ENCODE results near the gene ABCG5. TPM values are rescaled to one million over a fixed set of nuclear protein-coding genes. Genes with fewer than 3 reads are reported as not detected.

The ABCG5 gene
- total RNA-seq, 1 donor from 2014 or later, result not detected

DNA sequence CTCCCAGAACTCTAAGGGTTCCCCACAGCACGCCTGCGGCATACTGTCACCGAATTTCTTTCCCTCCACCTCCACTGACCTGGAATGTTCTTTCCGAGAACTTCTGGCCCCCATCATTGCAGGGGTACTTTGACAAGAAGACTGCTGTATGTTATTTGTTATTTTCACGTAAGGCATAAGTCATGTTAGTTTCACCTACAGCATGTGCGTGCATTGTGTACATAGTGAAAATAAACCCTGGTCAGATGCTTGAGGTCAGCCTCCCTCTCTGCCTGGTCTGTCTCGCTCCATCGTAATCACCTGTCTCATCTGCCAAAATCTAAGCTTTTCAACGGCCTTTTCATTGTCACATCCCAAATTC, 4.2 kb upstream of the ABCG5 start:
- intact Hi-C loops (cut with micrococcal nuclease), result no loop called here

DNA sequence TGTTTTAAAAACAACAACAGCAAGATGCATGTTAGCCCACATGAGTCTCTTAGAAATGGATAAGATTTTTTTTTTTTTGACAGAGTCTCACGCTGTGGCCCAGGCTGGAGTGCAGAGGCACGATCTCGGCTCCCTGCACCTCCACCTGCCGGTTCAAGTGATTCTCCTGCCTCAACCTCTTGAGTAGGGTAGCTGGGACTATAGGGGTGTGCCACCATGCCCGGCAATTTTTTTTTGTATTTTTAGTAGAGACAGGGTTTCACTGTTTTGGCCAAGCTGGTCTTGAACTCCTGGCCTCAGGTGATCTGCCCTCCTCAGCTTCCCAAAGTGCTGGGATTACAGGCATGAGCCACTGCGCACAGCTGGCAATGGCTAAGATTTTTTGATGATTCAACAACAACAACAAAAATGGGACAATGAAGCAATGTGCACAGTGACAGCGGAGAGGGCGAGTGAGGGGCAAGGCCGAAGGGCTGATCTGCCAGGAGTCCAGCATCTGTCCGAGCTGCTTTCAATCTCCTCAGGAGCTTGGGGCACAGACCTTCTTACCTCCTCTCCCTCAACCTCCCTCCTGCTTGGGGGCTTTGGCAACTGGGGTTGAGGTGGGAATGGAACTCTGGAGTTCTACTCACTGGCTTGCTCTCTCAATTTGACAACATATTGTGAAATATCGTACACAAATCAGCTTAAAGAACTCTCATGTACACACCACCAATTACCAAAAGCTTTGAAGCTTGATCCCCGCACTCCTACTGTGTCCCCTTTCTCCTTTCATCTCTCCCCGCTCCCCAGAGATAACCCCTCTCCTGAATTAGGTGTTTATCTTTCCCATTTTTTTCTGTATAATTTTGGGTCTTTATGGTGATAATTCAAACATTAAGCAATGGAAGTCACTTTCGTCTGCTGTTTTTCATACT, 3.6 kb upstream of the ABCG5 start:
- intact Hi-C loops (cut with micrococcal nuclease), result no loop called here

DNA sequence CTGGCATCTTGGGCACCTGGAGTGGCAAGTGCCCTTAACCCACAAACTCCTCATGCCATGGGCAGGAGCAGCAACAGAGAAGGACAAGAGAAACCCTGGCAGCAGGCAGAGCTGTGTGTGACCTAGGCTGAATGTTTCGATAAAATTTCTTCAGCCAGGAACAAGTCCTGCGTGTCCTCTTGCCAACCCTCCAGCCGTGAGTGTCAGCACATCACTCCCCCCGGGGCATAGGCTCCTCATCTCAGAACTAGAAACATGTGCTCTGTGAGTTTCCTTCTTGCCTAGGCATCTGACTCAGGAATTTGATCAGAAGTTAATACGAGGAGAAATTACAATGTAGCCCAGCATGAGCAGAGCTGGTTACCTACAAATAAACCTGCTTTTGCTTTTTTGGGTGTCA, 2.3 kb upstream of the ABCG5 start:
- intact Hi-C loops (cut with micrococcal nuclease), result no loop called here

DNA sequence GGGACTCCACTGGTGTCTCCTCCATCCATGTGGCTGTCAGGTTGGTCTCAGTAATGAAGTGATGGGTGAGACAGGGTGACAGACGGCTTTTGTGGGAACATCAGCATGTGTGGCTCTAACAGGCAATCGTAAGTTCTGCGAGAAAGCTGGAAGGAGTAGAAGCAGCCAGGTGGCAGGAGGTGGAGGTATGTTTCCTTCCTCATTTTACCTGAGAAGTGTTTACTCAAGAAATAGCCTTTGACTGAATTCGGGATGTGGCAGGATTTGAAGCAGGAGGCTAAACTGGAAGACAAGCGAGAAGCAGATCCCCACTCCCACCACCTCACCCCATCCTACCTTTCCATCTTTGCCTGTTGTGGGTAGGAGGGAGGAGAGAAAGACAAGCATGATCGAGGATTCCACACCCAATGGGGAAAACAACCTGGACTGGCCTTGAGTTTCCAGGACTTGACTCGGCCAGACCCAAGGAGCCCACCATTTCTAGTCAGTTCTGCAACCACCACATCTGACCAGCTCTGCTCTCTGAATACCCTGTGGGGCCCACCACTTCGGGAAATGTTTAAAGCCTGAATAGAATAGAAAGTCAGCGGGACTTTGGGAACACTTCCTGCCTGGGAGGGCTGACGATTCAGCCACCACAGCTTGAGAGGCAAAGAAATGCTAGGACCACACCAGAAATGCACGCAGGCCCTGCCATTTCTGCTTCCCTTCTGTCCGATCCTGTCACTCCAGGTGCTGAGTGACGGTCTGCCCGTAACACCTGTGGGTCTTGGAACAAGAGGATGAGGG, 1.3 kb upstream of the ABCG5 start:
- intact Hi-C loops (cut with micrococcal nuclease), result no loop called here

DNA sequence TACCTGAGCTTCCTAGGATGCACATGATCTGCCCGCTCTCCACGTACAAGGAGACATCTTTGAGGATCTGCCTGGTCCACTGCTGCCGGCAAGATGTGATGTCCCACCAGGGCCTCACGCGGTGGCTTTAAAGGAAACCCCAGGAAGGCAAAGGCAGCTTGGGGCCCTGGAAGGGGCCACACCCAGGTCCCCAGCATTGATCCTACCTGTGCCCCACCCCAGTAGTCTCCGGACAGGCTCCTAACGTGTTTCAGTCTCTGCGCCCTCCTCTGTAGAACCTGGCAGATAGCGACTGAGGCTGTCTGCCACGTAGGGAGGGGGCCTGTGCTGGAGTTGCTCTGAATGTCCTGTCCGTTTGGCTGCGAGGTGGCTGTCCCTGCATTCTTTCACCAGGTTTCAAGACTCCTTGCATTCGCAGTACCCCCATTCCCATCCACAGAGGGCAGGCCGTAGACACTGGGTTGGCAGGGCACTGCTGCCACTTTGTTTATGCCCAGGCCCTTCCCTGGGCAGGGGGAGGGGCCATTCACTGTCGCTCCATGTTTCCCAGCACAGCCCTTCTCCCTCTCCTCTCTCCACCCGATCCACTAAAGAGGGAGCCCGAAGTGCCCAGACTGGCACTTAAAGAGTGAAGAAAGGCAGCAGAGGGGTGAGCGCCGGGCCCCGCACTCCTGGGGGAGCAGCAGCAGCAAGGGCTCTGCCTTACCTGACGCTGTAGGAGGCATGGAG, 644 bp downstream of the ABCG5 start:
- intact Hi-C loops (cut with micrococcal nuclease), result no loop called here

DNA sequence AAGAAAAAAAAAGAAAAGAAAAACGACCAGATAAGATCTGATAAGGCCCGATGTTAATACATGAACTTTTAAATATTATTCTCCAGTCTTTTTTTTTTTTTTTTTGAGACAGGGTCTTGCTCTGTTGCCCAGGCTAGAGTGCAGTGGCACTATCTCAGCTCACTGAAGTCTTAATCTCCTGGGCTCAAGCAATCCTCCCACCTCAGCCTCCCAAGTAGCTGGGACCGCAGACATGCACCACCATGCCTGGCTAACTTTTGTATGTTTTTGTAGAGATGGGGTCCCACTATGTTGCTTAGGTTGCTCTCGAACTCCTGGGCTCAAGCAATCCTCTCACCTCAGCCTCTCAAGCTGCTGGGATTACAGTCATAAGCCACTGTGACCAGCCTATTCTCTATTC, 1.6 kb downstream of the ABCG5 start:
- intact Hi-C loops (cut with micrococcal nuclease), result no loop called here

DNA sequence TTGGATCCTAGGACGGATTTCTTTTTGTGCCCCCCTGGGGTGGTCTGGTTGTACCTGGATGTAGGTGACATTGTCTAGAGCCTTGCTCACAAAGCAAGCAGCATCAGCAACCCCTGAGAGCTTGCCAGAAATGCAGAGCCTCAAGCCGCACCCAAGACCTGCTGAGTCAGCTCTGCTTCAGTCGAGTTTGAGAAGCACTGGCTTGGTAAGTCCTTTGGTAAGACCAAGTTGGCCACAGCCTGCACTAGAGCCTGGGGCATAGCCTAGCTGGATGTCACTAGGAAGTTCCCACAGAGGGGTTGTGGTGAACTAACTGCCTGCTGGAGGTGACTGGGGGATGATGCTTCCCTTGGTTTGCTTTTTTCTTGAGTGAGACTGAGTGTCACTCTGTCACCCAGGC, 6.2 kb downstream of the ABCG5 start:
- intact Hi-C loops (cut with micrococcal nuclease), result no loop called here

DNA sequence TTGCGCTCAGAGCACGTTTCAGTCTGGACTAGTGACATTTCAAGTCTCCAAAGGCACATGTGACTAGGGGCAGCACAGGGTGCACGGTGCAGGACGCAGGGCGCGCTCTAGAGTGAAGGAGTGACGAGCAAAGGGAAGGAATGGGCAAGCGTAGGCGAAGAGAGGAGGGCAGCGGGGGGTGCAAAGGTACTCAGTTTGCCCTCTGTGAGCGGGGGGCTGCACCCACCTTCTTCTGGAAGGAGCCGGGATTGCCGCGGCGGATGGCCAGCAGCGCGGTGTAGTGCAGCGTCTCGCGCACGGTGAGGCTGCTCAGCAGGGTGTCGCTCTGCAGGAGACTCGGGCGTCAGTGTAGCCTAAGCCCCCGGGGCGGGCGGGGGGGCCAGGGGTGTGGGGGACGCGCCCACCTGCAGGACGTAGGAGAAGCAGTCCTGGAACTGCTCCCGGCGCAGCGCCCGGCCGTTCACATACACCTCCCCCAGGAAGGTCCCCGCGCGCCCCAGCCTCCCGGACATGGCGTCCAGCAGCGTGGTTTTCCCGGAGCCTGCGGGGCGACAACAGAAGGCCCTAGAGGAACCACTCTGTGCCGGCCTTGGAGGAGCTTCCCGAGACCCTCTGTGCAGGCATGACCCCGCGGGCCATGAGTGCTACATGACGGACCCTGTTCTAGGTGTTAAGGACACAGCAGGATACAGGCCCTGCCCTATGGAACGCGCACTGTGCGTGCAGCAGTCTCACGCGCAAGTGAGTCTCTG, 6.9 kb downstream of the ABCG5 start:
- intact Hi-C loops (cut with micrococcal nuclease), result no loop called here

DNA sequence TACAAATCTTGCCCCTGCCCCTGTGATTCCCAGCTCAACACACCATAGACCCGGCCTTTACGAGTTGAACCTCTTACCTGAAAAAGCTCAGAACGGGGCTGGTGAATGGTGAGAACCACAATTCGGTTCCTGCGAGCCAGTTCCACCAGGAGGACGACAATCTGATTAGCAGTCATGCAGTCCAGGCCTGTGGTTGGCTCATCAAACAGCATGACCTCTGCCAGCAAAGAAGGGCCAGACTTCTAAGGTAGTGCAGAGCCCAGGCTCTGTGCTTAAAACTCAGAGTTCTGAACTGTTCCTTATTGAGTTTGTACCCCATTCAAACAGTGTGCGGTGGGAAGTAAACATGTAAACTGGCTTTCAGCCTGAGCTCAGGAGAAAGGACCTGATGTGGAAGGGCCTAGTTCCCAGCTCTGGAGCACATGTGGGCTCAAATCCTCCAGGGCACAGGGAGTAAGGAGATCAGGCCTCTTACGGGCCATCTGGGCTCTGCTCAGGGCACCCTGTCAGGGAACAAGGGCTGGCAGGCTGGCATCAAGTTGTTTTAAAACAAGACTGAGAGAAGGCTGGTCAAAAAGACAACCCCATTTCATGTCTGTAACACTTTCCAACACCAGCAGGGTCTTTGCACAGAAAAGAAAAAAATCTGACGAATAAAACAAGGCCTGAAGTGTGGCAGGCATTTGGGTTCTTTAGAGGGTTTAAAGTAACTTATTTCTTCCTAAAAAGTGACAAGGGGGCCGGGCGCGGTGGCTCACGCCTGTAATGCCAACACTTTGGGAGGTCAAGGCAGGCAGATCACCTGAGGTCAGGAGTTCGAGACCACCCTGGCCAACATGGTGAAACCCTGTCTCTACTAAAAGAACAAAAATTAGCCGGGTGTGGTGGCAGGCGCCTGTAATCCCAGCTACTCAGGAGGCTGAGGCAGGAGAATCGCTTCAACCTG, 12.1 kb downstream of the ABCG5 start:
- intact Hi-C loops (cut with micrococcal nuclease), result no loop called here

DNA sequence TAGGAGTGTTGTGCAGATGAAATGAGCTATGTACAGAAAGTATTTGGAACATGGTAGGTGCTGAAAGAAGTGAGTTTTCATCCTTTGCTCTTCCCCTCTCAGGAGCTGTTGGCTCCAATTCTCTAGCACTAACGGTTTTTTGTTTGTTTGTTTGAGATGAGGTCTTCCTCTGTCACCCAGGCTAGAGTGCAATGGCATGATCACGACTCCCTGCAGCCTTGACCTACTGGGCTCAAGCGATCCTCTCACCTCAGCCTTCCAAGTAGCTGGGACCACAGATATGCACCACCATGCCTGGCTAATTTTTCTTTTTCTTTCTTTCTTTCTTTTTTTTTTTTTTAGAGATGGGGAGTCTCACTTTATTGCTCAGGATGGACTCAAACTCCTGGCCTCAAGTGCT, 12.8 kb downstream of the ABCG5 start:
- intact Hi-C loops (cut with micrococcal nuclease), result no loop called here

DNA sequence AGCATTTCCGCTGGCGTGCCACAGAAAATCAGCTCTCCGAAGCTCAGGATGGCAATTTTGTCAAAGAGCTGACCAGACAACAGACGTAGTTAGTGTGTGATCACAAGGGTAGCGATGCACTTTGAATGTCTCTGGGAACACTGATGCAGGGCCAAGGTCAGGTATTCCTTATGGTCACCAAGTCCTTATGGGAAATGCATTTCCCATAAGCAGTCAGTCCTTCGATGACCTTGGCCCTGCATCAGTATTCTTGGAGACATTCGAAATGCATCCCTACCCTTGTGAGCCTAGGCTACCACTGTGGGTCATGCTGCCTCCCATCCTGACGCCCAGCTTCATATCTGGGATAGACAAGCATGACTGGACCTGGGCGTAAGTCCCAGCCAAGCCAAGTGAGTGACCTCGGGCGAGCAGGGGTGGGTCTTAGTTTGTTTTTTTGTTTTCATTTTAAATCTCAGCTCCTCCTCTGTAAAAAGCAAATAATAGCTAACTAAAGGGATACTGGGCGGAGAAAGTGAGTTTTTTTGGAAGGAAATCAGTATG, 13.6 kb downstream of the ABCG5 start:
- intact Hi-C loops (cut with micrococcal nuclease), result no loop called here

DNA sequence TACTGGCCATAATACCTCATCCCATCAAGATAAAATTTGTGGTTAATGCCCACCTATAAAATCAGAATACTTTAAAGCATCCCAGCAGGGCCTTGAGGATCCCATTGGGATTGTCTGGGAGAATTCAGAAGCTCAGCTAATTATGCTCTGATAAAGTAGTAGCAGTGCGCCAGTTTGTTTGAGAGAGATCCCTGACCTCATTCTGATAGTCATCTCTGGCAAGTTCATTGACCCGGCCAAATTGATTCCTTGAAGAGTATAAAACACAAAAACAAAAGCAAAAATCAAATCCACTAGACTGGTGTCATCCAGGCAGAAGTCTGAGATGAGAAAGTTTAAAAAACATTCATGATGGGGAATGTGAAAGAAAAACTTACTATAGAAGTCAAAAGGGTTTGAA, 14.1 kb downstream of the ABCG5 start:
- intact Hi-C loops (cut with micrococcal nuclease), result no loop called here

DNA sequence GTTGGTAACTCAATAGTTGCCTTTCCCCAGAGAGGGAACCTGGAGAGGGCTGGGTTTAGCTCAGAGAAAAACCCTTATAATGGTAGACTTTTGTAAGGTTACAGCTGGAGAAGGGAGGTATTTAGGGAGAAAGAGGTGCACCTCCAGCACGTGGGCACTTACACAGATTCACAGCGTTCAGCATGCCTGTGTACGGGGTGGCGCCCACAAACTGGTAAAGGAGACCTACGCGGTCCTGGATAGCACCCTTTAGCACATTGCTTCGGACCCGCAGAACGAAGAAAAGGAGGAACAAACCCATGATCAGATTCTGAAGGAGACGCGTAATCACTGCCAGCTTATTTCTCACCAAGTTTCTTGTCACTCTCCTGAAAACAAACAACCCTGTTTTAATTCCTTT, 14.9 kb downstream of the ABCG5 start:
- intact Hi-C loops (cut with micrococcal nuclease), result no loop called here

DNA sequence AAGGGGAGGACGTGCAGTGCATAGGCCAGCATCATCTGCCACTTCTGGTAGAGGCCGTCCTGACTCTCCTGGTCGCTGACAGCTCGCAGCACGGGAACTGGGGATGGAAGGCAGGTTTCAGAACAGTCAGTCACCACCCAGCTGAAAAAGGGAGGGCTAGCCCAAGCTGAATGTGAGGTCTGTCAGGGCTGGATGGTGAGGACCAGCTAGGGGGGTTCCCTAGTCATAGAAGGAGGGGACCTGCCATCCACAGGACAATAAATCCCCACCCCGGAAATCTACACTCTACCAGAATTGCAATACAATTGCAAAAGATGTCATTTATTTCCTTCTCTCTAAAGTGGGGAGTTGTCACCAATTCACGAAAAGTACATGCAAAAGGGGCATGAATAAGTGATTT, 15.8 kb downstream of the ABCG5 start:
- intact Hi-C loops (cut with micrococcal nuclease), result no loop called here

DNA sequence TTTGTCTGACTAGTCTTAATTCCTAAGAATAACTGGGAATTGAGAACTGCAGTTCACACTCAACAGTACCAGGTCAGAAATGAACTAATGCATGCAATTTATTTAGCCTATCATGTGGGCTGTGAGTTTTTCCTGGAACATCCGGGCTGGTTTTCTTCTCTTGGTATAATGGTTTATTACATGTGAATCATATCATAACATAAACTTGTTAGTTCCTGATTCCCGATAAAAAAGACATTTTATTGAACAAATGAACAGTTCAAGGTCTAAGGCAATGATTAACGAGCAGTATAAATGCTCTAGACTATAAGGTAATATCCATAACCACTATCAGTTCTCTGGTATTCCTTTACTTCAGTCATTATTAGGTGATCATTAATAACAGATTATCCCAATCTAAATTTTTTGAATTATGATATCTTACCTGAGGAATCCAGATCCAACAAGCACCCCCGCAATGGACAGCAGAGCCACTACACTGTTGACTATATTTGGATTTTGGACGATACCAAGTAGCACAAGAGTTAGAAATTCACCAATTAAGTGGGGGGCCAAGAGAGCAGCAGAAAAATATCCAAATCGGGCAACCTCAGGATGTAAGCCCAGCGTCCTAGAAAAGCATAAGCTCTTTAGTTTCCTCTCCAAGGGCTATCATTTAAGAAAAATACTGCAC, 19.0 kb downstream of the ABCG5 start:
- intact Hi-C loops (cut with micrococcal nuclease), result no loop called here

DNA sequence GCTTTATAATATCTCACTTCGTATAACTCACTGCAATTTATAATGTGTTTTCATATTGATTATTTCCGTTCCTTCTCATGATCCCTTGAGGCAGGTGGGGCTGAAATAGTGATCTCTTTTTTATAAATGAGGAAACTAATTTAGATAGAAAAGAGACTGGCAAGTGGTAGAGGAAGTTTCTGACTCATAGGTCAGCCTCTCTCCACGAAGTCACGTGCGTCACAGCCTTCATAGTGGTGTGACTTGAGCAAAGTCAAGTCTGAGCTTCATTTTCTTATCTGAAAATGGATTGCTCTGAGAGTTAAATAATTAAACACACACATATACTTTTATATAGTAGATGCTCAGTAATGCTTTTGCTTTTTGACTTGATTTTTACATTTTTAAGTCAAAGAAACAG, 19.9 kb downstream of the ABCG5 start:
- intact Hi-C loops (cut with micrococcal nuclease), result no loop called here

DNA sequence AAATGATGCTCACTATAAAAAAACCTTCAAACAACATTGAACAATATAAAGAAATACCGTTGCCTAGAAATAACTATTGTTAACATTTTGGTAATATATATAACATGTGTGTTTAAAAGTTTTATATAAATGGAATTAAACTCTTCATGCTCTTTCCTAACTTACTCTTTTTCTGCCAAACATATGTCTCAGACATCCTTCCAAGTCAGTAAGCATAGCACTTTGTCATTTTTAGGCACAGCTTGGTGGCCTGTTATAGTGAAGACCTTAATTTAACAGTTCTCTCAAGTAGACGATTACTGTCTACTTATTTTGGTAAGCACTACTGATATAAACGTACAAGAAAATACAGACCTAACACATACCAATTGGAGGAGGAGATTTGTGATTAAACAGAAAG, 23.9 kb downstream of the ABCG5 start:
- intact Hi-C loops (cut with micrococcal nuclease), result no loop called here

DNA sequence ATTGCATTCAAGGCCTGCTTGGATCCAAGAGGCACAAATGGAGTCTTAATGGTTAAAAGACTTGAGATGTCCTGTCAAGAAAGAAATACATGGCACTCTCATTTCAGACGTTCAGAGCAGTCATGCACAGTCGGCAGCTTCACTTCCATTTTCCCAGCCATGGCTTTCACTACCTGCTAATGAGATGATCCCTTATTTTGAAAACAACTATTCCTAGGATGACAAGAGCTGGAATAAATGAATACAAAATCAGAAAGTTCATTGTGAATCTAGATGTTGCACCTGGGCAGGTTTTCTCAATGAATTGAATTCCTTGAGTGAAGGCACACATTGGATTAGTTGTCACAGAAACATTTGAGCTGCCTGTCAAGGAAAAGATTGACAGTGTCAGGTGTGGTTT, 25.7 kb downstream of the ABCG5 start:
- intact Hi-C loops (cut with micrococcal nuclease), result no loop called here

DNA sequence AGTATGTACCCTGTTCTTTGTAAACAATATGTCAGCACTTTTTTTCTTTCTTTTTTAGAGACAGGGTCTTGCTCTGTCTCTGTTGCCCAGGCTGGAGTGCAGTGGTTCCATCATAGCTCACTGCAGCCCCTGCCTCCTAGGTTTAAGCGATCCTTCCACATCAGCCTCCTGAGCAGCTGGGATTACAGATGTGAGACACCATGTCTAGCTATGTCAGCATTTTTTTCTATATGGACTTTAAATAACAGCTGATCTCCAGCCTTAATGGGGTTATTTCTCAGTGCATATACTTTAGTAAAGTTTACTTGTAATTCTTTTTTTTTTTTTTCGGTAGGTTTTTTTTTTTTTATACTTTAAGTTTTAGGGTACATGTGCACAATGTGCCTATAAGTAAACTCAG, 26.6 kb downstream of the ABCG5 start:
- intact Hi-C loops (cut with micrococcal nuclease), result no loop called here
